Measurements from ENCODE around the gene CT45A10. TPM values are rescaled to one million over a fixed set of nuclear protein-coding genes. Genes with fewer than 3 reads are reported as not detected.
"Not testable (repeated sequence)": the region's sequence is repeated elsewhere in the genome, so short reads cannot be mapped to it uniquely, and the experiment has no call there.

The CT45A10 gene
- polyA plus RNA-seq (ENCODE audit: insufficient read length), result not detected
- long read RNA-seq, donor 1, result 0 reads
- long read RNA-seq, donor 2, result 0 reads
- long read RNA-seq, donor 3, result 0 reads
- long read RNA-seq, donor 4, result 0 reads
- long read RNA-seq, donor 5, result 0 reads
- long read RNA-seq, donor 6, result 0 reads
- long read RNA-seq, donor 7, result 0 reads
- long read RNA-seq, donor 8, result 0 reads

GRCh38 chrX:135893294-135893817 lies at the start of gene CT45A10, which contains the start of gene SAGE1:
Gene CT45A10, minus strand, starts transcription at chrX:135893444. Its CDS starts 8,100 bp downstream, at chrX:135885344.
Gene SAGE1, plus strand, starts transcription at chrX:135893716. Its CDS starts 2,527 bp downstream, at chrX:135896243.
- no peak for DNase-seq

GRCh38 chrX:135931644-135932487 lies 38.6 kb upstream of the CT45A10 start:
- DNase-seq, result peak; percentile 24

GRCh38 chrX:135927897-135928296 lies 34.7 kb upstream of the CT45A10 start:
- no peak for DNase-seq

DNA sequence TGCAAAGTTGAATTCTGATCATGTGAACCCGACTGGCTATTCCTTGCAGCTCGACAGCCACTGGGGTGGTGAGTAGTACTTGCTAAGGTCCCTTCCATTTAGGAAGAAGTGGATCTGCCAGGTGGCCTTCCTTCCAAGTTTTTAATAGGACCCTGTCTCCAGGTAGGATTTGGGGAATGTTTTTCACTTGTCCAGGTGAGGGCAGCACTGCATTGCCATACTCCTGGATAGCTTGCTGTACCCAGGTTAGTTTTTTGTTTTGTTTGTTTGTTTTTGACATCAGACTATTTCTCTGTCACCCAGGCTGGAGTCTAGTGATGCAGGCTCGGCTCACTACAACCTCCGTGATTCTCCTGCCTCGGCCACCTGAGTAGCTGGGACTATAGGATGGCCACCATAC lies 30.1 kb upstream of the CT45A10 start:
- DNase-seq, result no peak

DNA sequence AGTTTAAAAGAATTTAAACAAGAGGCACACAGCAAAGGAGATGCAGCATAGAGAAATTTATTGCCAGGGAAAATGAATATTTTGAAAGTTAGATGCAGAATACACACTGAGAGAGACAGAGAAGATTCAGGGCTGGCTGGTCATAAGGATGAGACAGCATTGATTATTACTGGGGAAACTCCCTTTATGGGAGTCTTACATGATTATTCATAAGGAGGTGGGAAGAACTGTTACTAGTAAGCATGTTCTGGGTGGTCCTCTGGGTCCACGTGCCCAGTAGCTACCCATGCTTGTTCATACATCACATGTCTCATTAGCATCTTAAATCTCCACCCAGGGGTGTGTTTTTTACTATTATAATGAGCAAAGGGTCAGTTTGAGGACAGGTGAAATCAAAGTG lies 27.3 kb upstream of the CT45A10 start:
- DNase-seq, result not testable (repeated sequence)

GRCh38 chrX:135914404-135914803 lies 21.2 kb upstream of the CT45A10 start:
- DNase-seq, result no peak

- DNase-seq, result no peak
Measured at GRCh38 chrX:135910251-135910650, 17.0 kb upstream of the CT45A10 start.

GRCh38 chrX:135892781-135893180 lies 463 bp downstream of the CT45A10 start:
- DNase-seq, result no peak

DNA sequence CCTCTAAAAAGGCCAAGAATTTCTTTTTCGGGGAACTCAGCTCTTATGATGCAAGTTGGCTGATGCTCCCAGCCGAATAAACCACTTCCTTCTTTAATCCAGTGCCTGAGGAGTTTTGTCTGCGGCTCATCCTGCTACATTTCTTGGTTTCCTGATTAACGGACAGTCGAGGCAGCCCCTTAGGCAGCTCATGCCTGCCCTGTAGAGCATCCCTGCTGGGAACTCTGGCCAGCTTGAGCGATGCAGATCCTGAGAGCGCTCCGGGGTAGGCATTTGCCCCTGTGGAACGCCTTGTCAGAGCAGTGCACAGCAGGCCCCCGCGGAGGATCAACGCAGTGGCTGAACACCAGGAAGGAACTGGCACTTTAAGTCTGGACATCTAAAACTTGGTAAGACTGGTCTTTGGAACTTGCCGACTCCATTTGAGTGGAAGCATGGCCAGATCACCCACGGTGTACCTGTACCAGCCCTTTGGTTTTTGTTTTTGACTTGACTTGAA lies 3.1 kb downstream of the CT45A10 start:
- no peak for DNase-seq

- DNase-seq, result not testable (repeated sequence)
Measured at GRCh38 chrX:135888976-135889375, 4.3 kb downstream of the CT45A10 start.

DNA sequence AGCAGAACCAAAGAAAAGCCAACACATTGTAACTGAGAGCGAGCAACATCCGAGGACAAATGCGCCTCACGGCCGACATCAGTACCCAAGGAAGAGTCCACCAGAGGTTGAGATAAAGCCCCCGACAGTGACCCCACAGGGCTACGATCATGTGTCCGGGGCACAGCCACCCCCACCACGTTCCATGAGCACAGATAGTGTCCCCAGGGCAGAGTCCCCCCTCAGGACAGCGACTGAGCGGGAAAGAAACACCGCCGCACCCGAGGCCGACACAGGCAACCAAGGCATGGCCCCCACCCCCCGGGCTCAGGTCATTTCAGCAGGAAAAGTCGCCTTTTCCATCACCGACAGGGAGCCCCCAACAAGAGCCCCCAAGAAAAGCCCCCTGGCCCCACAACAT lies 5.0 kb downstream of the CT45A10 start:
- not testable (repeated sequence) for DNase-seq

DNA sequence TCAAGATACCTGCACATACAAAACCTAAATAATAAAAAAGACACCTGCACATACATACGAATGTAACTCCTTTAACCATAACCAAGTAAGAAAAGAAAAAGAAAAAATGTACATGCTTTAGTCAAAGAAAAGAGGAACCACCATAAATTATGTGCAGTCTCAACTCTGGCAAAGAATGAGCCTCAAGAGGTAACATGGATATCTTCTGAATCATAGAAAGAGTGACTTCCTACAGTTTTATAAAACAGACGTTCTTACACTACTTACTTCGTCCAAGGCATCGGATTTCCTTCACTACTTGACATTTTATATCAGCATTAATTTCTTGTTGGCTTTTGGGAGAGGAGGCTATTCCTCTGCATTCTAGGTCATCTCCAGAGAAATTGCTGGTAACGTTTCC lies 10.5 kb downstream of the CT45A10 start:
- DNase-seq, result not testable (repeated sequence)

DNA sequence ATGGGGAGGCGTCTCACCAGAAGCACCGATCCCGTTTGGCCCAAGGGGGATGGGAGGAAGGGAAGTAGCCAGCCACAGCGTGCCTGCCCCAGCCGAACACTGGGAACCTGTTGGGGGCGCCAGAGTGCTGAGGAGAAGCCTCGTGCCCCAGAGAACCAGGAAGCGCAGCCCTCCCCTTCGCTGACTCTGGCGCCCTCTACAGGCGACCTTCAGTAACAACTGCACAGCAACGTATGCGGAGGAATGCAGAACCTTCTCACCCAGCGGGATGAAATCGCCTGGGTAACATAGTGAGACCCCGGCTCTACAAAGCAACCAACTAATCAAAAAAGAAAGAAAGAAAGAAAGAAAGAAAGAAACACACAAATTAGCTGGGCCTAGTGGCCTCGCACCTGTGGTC lies 21.5 kb downstream of the CT45A10 start, which contains the start of gene CT45A9:
Gene CT45A9 (minus strand): TSS at position 101 of the 400 bp plus-strand sequence. CDS start 3,751 bp downstream, outside the sequence.
- not testable (repeated sequence) for DNase-seq

GRCh38 chrX:135854438-135854837 lies 38.8 kb downstream of the CT45A10 start, which contains the start of gene CT45A8:
Gene CT45A8, minus strand, starts transcription at chrX:135854538. Its CDS starts 3,755 bp downstream, at chrX:135850783.
- not testable (repeated sequence) for DNase-seq

- DNase-seq, result not testable (repeated sequence)
Measured at GRCh38 chrX:135837180-135837579, 56.1 kb downstream of the CT45A10 start, which contains the start of gene CT45A7. Gene CT45A7, minus strand, starts transcription at chrX:135837280. Its CDS starts 3,747 bp downstream, at chrX:135833533.

Other genes starting within 250 kb of the CT45A10 start
- gene CT45A1, start 179.8 kb downstream of the CT45A10 start, polyA plus RNA-seq (ENCODE audit: insufficient read length), result not detected
- gene CT45A3, start 125.3 kb downstream of the CT45A10 start, polyA plus RNA-seq (ENCODE audit: insufficient read length), result not detected
- not detected for gene CT45A5, start 107.9 kb downstream of the CT45A10 start, polyA plus RNA-seq (ENCODE audit: insufficient read length)
- not detected for gene CT45A6, start 90.7 kb downstream of the CT45A10 start, polyA plus RNA-seq (ENCODE audit: insufficient read length)
- not detected for gene CT45A2, start 73.4 kb downstream of the CT45A10 start, polyA plus RNA-seq (ENCODE audit: insufficient read length)
- gene CT45A7, start 56.2 kb downstream of the CT45A10 start, polyA plus RNA-seq (ENCODE audit: insufficient read length), result not detected
- not detected for gene CT45A8, start 38.9 kb downstream of the CT45A10 start, polyA plus RNA-seq (ENCODE audit: insufficient read length)
- not detected for gene CT45A9, start 21.6 kb downstream of the CT45A10 start, polyA plus RNA-seq (ENCODE audit: insufficient read length)
- gene SAGE1, start 272 bp upstream of the CT45A10 start, polyA plus RNA-seq (ENCODE audit: insufficient read length), result not detected
- gene MMGT1, start 80.5 kb upstream of the CT45A10 start, polyA plus RNA-seq (ENCODE audit: insufficient read length), result 30.7 TPM
- 17.7 TPM for gene SLC9A6, start 92.0 kb upstream of the CT45A10 start, polyA plus RNA-seq (ENCODE audit: insufficient read length)

Data from left kidney (tissue), 8 donors.